HCT116 (cell line): Measurements from ENCODE around the gene CSNK2A2. TPM values are rescaled to one million over a fixed set of nuclear protein-coding genes. Genes with fewer than 3 reads are reported as not detected.

Experiments
- ATAC-seq: fragments of 200-7000 bp; cut with Tn5 transposase; 2 replicates; pipeline ENCODE4 v1.9.1; 2020; ENCODE audit warnings: mild to moderate bottlenecking, moderate library complexity
- BruUV-seq: library from RNA; stranded (reverse); fragments of 400-500 nt; replicated peaks from 2 replicates; lab custom pipeline; 2021; lab: Mats Ljungman, UMichigan
- CTCF ChIA-PET: fragments of 300-600 bp; sonication (Branson Sonifier 250); formaldehyde crosslinking; loops from one replicate; lab custom pipeline; 2021; ENCODE audit warnings: antibody characterized with exemption; lab: Charles Lee
- POLR2A ChIA-PET: fragments of 300-600, 350-600 bp; sonication (Branson Sonifier 250); formaldehyde crosslinking; loops from one replicate; lab custom pipeline; 2021; ENCODE audit warnings: antibody characterized with exemption; lab: Charles Lee
- RAD21 ChIA-PET, 2 experiments: fragments of 300-600 bp; sonication (Branson Sonifier 250); formaldehyde crosslinking; loops; one replicate each; lab custom pipeline; 2023; ENCODE audit warnings: low total read pairs in 2 of 2; ENCODE audit not compliant: uncharacterized antibody in 2 of 2, unreplicated experiment in 2 of 2, low non-redundant PET in 1 of 2; lab: Charles Lee
- DNase-seq: peaks from one replicate; pipeline ENCODE4 v3.0.0-alpha.2; 2010; ENCODE audit warnings: low read depth, low spot score
- H2AFZ ChIP-seq: fragments of 200-600 bp; shearing (Covaris generic), sonication (generic); 2 replicates; pipeline ENCODE4 v1.6.1; 2017; ENCODE audit warnings: low read depth, mixed run types, mixed read lengths, antibody characterized with exemption, low read length; ENCODE audit not compliant: poor library complexity, severe bottlenecking
- H3K27ac ChIP-seq: 2 replicates; pipeline ENCODE4 v1.5.1; 2012; ENCODE audit warnings: low read depth, low read length
- H3K27me3 ChIP-seq: fragments of 200-600 bp; sonication (generic); 2 replicates; pipeline ENCODE4 v1.6.1; 2016; ENCODE audit warnings: mixed run types, low read length, mixed read lengths; ENCODE audit not compliant: insufficient read depth
- H3K36me3 ChIP-seq, 2 experiments: fragments of 200-500 bp in 1 of 2; fragments of 200-600 bp in 1 of 2; sonication (Bioruptor generic) in 1 of 2; sonication (generic) in 1 of 2; 2 replicates each; pipeline versions ENCODE4 v1.5.1 to v1.6.1; 2014 to 2016; ENCODE audit warnings: low read length in 2 of 2, inconsistent platforms in 1 of 2, mixed read lengths in 1 of 2, mixed run types in 1 of 2; ENCODE audit not compliant: insufficient read depth in 2 of 2, control insufficient read depth in 1 of 2
- H3K4me1 ChIP-seq, 2 experiments: fragments of 200-600 bp in 1 of 2; sonication (generic) in 1 of 2; 2 replicates each; pipeline versions ENCODE4 v1.5.1 to v1.6.1; 2012 to 2017; ENCODE audit warnings: low read length in 2 of 2, inconsistent platforms in 1 of 2, mild to moderate bottlenecking in 1 of 2, mixed read lengths in 1 of 2, mixed run types in 1 of 2, moderate library complexity in 1 of 2; ENCODE audit not compliant: insufficient read depth in 2 of 2, control insufficient read depth in 1 of 2
- H3K4me2 ChIP-seq: fragments of 200-600 bp; sonication (generic); 2 replicates; pipeline ENCODE4 v1.6.1; 2017; ENCODE audit warnings: mixed run types, low read length, mixed read lengths
- H3K4me3 ChIP-seq, 2 experiments: fragments of 200-600 bp in 1 of 2; sonication (generic) in 1 of 2; replicated peaks in 1 of 2; 2 replicates each; pipeline ENCODE4 v1.5.1; 2011 to 2016; ENCODE audit warnings: low read length in 2 of 2, control low read depth in 1 of 2, low read depth in 1 of 2, mild to moderate bottlenecking in 1 of 2, mixed read lengths in 1 of 2, mixed run types in 1 of 2
- H3K79me2 ChIP-seq: fragments of 200-600 bp; sonication (generic); 2 replicates; pipeline ENCODE4 v1.6.1; 2017; ENCODE audit warnings: mild to moderate bottlenecking, mixed run types, low read length, moderate library complexity, mixed read lengths; ENCODE audit not compliant: insufficient read depth
- H3K9ac ChIP-seq: fragments of 200-600 bp; sonication (generic); 2 replicates; pipeline ENCODE4 v1.6.1; 2016; ENCODE audit warnings: low read length, mixed read lengths
- H3K9me2 ChIP-seq: fragments of 200-600 bp; sonication (generic), shearing (Covaris generic); 2 replicates; pipeline ENCODE4 v1.6.1; 2017; ENCODE audit warnings: mixed run types, mild to moderate bottlenecking, moderate library complexity; ENCODE audit not compliant: insufficient read depth
- H3K9me3 ChIP-seq, 2 experiments: fragments of 200-500 bp in 1 of 2; fragments of 200-600 bp in 1 of 2; sonication (Bioruptor generic) in 1 of 2; sonication (generic) in 1 of 2; 2 replicates each; pipeline ENCODE4 v1.6.1; 2014 to 2017; ENCODE audit warnings: low read length in 2 of 2, mixed read lengths in 2 of 2, inconsistent platforms in 1 of 2, low read depth in 1 of 2, mild to moderate bottlenecking in 1 of 2, mixed run types in 1 of 2, moderate library complexity in 1 of 2; ENCODE audit not compliant: control insufficient read depth in 1 of 2, insufficient read depth in 1 of 2
- H4K20me1 ChIP-seq: fragments of 200-600 bp; sonication (generic), shearing (Covaris generic); 2 replicates; pipeline ENCODE4 v1.6.1; 2017; ENCODE audit warnings: mixed run types, mild to moderate bottlenecking, moderate library complexity; ENCODE audit not compliant: insufficient read depth
- CBX3 ChIP-seq: IDR thresholded peaks from 2 replicates; pipeline ENCODE4 v1.6.1; 2012; ENCODE audit warnings: low read depth
- CEBPB ChIP-seq: IDR thresholded peaks from 2 replicates; pipeline ENCODE4 v1.6.1; 2012; ENCODE audit warnings: low read depth
- EGR1 ChIP-seq: IDR thresholded peaks from 2 replicates; pipeline ENCODE4 v1.6.1; 2012; ENCODE audit warnings: low read depth
- EZH2 ChIP-seq: fragments of 200-600 bp; sonication (generic); IDR thresholded peaks from 2 replicates; pipeline ENCODE4 v1.6.1; 2017; ENCODE audit warnings: antibody characterized with exemption, mixed run types
- EZH2phosphoT487 ChIP-seq: fragments of 200-600 bp; IDR thresholded peaks from 2 replicates; pipeline ENCODE4 v1.6.1; 2018; ENCODE audit warnings: antibody characterized with exemption, borderline replicate concordance
- FOSL1 ChIP-seq: IDR thresholded peaks from 2 replicates; pipeline ENCODE4 v1.6.1; 2012; ENCODE audit warnings: low read depth
- JUND ChIP-seq: IDR thresholded peaks from 2 replicates; pipeline ENCODE4 v1.6.1; 2012
- POLR2A ChIP-seq: IDR thresholded peaks from 2 replicates; pipeline ENCODE4 v1.7.0; 2011; ENCODE audit warnings: borderline replicate concordance; ENCODE audit not compliant: insufficient read depth, insufficient read length; ENCODE audit errors: extremely low read depth
- RAD21 ChIP-seq: IDR thresholded peaks from 2 replicates; pipeline ENCODE4 v1.6.1; 2012; ENCODE audit warnings: low read depth, mild to moderate bottlenecking
- SIN3A ChIP-seq: IDR thresholded peaks from 2 replicates; pipeline ENCODE4 v1.6.1; 2012; ENCODE audit warnings: low read depth
- TCF7L2 ChIP-seq: IDR thresholded peaks from 2 replicates; pipeline ENCODE4 v1.7.0; 2011; ENCODE audit warnings: borderline replicate concordance, inconsistent platforms; ENCODE audit not compliant: insufficient read depth, insufficient read length; ENCODE audit errors: extremely low read depth
- ZFX ChIP-seq: fragments of 450-650 bp; IDR thresholded peaks from 2 replicates; pipeline ENCODE4 v1.6.1; 2017
- ZNF274 ChIP-seq: fragments of 200-500 bp; sonication (Bioruptor generic); IDR thresholded peaks from 2 replicates; pipeline ENCODE4 v1.6.1; 2014; ENCODE audit warnings: mild to moderate bottlenecking, low read depth, low read length, inconsistent platforms
- intact Hi-C: fragments of 100-400 bp; cut with micrococcal nuclease; formaldehyde crosslinking; loops from 2 replicates; pipeline ENCODE4 v1.10.0; 2022
- total RNA-seq: library from RNA; stranded (reverse); gene quantifications from one replicate; pipeline ENCODE4 v1.2.1, GENCODE V29; 2021; ENCODE audit not compliant: unreplicated experiment
- TF ChIP-seq, protein P1 (sequence below): IDR thresholded peaks from 2 replicates; pipeline ENCODE4 v1.6.1; 2012
- TF ChIP-seq, protein P2 (sequence below): IDR thresholded peaks from 2 replicates; pipeline ENCODE4 v1.6.1; 2011; ENCODE audit warnings: mild to moderate bottlenecking, low read length, moderate library complexity; ENCODE audit not compliant: insufficient replicate concordance; ENCODE audit errors: extremely low read depth
- TF ChIP-seq, protein P3 (sequence below): IDR thresholded peaks from 2 replicates; pipeline ENCODE4 v1.6.1; 2012
- TF ChIP-seq, protein P4 (sequence below), 3 experiments: fragments of 200-600 bp in 1 of 3; sonication (generic) in 1 of 3; IDR thresholded peaks in 2 of 3; conservative IDR thresholded peaks in 1 of 3; 2 replicates each; pipeline ENCODE4 v1.5.1; 2012 to 2017; ENCODE audit warnings: low read depth in 2 of 3, low read length in 2 of 3, antibody characterized with exemption in 1 of 3, borderline replicate concordance in 1 of 3, control low read depth in 1 of 3, mild to moderate bottlenecking in 1 of 3, mixed read lengths in 1 of 3, mixed run types in 1 of 3, moderate library complexity in 1 of 3; ENCODE audit not compliant: insufficient read depth in 1 of 3

CSNK2A2 gene
- total RNA-seq, 1 experiment from 2014 or later, result 97.7 TPM

DNA sequence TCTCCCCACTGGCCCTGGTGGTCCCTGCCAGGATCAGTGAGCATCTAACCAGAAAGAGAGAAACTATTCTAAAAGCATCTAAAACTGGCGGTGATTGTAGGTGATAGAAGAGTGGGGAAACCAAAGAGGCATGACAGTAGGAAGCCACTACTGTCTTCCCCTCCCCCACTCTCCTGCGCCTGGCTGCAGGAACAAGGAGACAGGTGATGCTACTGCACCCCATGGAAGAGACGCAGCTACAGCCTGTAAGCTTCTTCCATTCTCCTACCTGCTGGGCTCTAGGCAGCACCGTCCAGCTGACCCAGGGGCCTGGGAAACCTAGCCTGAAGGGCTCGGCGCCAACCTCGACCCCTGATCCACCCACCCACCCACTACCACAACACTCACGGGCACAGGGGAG lies 32.4 kb upstream of the CSNK2A2 start:
- H3K27ac ChIP-seq, result no peak overlapping the region
- H3K9me2 ChIP-seq, result no peaks in the 10 kb centered on the region
- H3K9ac ChIP-seq, result no peak overlapping the region
- no peaks in the 10 kb centered on the region for H3K4me1 ChIP-seq
- ATAC-seq (no peak), DNase-seq (no peak)
- no peak overlapping the region for H2AFZ ChIP-seq
- no peaks in the 10 kb centered on the region for H3K9me3 ChIP-seq
- H4K20me1 ChIP-seq, result no peaks in the 10 kb centered on the region
- ChIA-PET POLR2A (no interaction called here), CTCF (no interaction called here), RAD21 (no interaction called here)
- no peaks in the 10 kb centered on the region for H3K36me3 ChIP-seq
- TF ChIP-seq EZH2phosphoT487 (no peak), CEBPB (no peak), POLR2A (no peak), ZNF274 (no peak), FOSL1 (no peak), RAD21 (no peak), ZFX (no peak), EZH2 (no peak), SIN3A (no peak), CBX3 (no peak), TCF7L2 (no peak), JUND (no peak), EGR1 (no peak)
- TF ChIP-seq, protein P1, sequence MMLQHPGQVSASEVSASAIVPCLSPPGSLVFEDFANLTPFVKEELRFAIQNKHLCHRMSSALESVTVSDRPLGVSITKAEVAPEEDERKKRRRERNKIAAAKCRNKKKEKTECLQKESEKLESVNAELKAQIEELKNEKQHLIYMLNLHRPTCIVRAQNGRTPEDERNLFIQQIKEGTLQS, result no peak
- TF ChIP-seq, protein P2, sequence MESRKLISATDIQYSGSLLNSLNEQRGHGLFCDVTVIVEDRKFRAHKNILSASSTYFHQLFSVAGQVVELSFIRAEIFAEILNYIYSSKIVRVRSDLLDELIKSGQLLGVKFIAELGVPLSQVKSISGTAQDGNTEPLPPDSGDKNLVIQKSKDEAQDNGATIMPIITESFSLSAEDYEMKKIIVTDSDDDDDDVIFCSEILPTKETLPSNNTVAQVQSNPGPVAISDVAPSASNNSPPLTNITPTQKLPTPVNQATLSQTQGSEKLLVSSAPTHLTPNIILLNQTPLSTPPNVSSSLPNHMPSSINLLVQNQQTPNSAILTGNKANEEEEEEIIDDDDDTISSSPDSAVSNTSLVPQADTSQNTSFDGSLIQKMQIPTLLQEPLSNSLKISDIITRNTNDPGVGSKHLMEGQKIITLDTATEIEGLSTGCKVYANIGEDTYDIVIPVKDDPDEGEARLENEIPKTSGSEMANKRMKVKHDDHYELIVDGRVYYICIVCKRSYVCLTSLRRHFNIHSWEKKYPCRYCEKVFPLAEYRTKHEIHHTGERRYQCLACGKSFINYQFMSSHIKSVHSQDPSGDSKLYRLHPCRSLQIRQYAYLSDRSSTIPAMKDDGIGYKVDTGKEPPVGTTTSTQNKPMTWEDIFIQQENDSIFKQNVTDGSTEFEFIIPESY, result no peak
- TF ChIP-seq, protein P3, sequence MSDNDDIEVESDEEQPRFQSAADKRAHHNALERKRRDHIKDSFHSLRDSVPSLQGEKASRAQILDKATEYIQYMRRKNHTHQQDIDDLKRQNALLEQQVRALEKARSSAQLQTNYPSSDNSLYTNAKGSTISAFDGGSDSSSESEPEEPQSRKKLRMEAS, result no peak
- TF ChIP-seq, protein P4, sequence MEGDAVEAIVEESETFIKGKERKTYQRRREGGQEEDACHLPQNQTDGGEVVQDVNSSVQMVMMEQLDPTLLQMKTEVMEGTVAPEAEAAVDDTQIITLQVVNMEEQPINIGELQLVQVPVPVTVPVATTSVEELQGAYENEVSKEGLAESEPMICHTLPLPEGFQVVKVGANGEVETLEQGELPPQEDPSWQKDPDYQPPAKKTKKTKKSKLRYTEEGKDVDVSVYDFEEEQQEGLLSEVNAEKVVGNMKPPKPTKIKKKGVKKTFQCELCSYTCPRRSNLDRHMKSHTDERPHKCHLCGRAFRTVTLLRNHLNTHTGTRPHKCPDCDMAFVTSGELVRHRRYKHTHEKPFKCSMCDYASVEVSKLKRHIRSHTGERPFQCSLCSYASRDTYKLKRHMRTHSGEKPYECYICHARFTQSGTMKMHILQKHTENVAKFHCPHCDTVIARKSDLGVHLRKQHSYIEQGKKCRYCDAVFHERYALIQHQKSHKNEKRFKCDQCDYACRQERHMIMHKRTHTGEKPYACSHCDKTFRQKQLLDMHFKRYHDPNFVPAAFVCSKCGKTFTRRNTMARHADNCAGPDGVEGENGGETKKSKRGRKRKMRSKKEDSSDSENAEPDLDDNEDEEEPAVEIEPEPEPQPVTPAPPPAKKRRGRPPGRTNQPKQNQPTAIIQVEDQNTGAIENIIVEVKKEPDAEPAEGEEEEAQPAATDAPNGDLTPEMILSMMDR (IDR thresholded peaks at IDR 0.05 in 2 of 3, conservative IDR thresholded peaks at IDR 0.05 in 1 of 3; ENCODE audit: borderline replicate concordance in 1 of 3, insufficient read depth in 1 of 3, low read depth in 2 of 3, low read length in 2 of 3), result no peak
- no peak overlapping the region for H3K4me3 ChIP-seq
- H3K79me2 ChIP-seq, result no peaks in the 10 kb centered on the region
- no peaks in the 10 kb centered on the region for H3K27me3 ChIP-seq
- no peak overlapping the region for H3K4me2 ChIP-seq
- intact Hi-C loops, result no loop called here
- BruUV-seq, result no TSS peak
